ENCODE results near the gene MB21D2.

GRCh38 chr3:192772240-192772894, 145.3 kb downstream of the MB21D2 start:
- TF ChIP-seq, protein P1, sequence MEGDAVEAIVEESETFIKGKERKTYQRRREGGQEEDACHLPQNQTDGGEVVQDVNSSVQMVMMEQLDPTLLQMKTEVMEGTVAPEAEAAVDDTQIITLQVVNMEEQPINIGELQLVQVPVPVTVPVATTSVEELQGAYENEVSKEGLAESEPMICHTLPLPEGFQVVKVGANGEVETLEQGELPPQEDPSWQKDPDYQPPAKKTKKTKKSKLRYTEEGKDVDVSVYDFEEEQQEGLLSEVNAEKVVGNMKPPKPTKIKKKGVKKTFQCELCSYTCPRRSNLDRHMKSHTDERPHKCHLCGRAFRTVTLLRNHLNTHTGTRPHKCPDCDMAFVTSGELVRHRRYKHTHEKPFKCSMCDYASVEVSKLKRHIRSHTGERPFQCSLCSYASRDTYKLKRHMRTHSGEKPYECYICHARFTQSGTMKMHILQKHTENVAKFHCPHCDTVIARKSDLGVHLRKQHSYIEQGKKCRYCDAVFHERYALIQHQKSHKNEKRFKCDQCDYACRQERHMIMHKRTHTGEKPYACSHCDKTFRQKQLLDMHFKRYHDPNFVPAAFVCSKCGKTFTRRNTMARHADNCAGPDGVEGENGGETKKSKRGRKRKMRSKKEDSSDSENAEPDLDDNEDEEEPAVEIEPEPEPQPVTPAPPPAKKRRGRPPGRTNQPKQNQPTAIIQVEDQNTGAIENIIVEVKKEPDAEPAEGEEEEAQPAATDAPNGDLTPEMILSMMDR (IDR thresholded peaks at IDR 0.05), result no peak
- TF ChIP-seq POLR2AphosphoS5 (IDR thresholded peaks at IDR 0.05) (no peak), EP300 (IDR thresholded peaks at IDR 0.05) (no peak)
